Activated CD8-positive, alpha-beta memory T cell treated with anti-CD3 and anti-CD28 coated beads for 36 hours (primary cell): Measurements from ENCODE around the gene CORO7. TPM values are rescaled to one million over a fixed set of nuclear protein-coding genes. Genes with fewer than 3 reads are reported as not detected.

ENCODE experiments used
- CTCF ChIA-PET: fragments of 350-600 bp; sonication (Branson Sonifier 250); formaldehyde crosslinking; loops from one replicate; lab custom pipeline; 2021; ENCODE audit warnings: antibody characterized with exemption; lab: Charles Lee
- POLR2A ChIA-PET: fragments of 350-600 bp; sonication (Branson Sonifier 250); formaldehyde crosslinking; loops from one replicate; lab custom pipeline; 2021; ENCODE audit warnings: antibody characterized with exemption; lab: Charles Lee
- total RNA-seq, 2 experiments: library from RNA; stranded (reverse); gene quantifications; one replicate each; pipeline ENCODE4 v1.2.3, GENCODE V29; 2021

Gene CORO7
- total RNA-seq, 2 experiments from 2014 or later = 80.2 to 86.3 TPM

GRCh38 chr16:4325253-4325758 is 91.1 kb downstream of the CORO7 start:
- ChIA-PET POLR2A (no interaction called here), CTCF (interaction anchor here (1.8 to 1.9 kb wide), 2 partner anchors 9 to 36 kb away, joined by 4 to 8 read pairs; no protein-coding TSS in a partner anchor)

- ChIA-PET CTCF (interaction anchor here (0.7 to 1.9 kb wide), 4 partner anchors 10 to 69 kb away, joined by 3 to 8 read pairs (median 4); no protein-coding TSS in a partner anchor), POLR2A (no interaction called here)
Measured at GRCh38 chr16:4324492-4325252, 91.7 kb downstream of the CORO7 start.

- ChIA-PET CTCF (interaction anchor here (0.7 to 1.8 kb wide), 3 partner anchors 10 to 68 kb away, joined by 3 to 4 read pairs (median 3); no protein-coding TSS in a partner anchor), POLR2A (no interaction called here)
Measured at GRCh38 chr16:4323845-4324488, 92.4 kb downstream of the CORO7 start.

GRCh38 chr16:4323071-4323844 is 93.1 kb downstream of the CORO7 start:
- POLR2A ChIA-PET = no interaction called here
- CTCF ChIA-PET = interaction anchor here (1.8 kb wide), 1 partner anchor 11 kb away, joined by 4 read pairs; no protein-coding TSS in a partner anchor

GRCh38 chr16:4322121-4323052 is 94.0 kb downstream of the CORO7 start:
- ChIA-PET CTCF (interaction anchor here (0.9 to 1.7 kb wide), 3 partner anchors 8 to 342 kb away, joined by 3 to 4 read pairs (median 3); no protein-coding TSS in a partner anchor), POLR2A (no interaction called here)

- ChIA-PET POLR2A (no interaction called here), CTCF (interaction anchor here (0.9 to 1.7 kb wide), 4 partner anchors 9 to 343 kb away, joined by 3 to 4 read pairs (median 4); no protein-coding TSS in a partner anchor)
Measured at GRCh38 chr16:4321286-4322120, 94.9 kb downstream of the CORO7 start.

GRCh38 chr16:4320571-4321137 is 95.7 kb downstream of the CORO7 start:
- CTCF ChIA-PET = interaction anchor here (1.1 to 1.7 kb wide), 2 partner anchors 10 to 11 kb away, joined by 4 read pairs; no protein-coding TSS in a partner anchor
- POLR2A ChIA-PET = no interaction called here

GRCh38 chr16:4319454-4320421 is 96.7 kb downstream of the CORO7 start:
- POLR2A ChIA-PET = no interaction called here

GRCh38 chr16:4318967-4319366 is 97.4 kb downstream of the CORO7 start:
- ChIA-PET CTCF (interaction anchor here (1.1 kb wide), 1 partner anchor 8 kb away, joined by 3 read pairs; no protein-coding TSS in a partner anchor), POLR2A (no interaction called here)

More at GRCh38 chr16:4319454-4320421, 96.7 kb downstream of the CORO7 start:
- CTCF ChIA-PET = no interaction called here

- CTCF ChIA-PET = interaction anchor here (1.1 to 1.4 kb wide), 2 partner anchors 8 to 9 kb away, joined by 3 to 5 read pairs; no protein-coding TSS in a partner anchor
- POLR2A ChIA-PET = no interaction called here
Measured at GRCh38 chr16:4318451-4318910, 97.9 kb downstream of the CORO7 start.

- CTCF ChIA-PET = interaction anchor here (1.1 to 2.2 kb wide), 4 partner anchors 8 to 13 kb away, joined by 3 to 9 read pairs (median 7); no protein-coding TSS in a partner anchor
- POLR2A ChIA-PET = interaction anchor here (0.6 to 1.1 kb wide), 2 partner anchors 9 to 238 kb away, joined by 3 to 4 read pairs; no protein-coding TSS in a partner anchor
Measured at GRCh38 chr16:4317532-4318450, 98.6 kb downstream of the CORO7 start.

- ChIA-PET POLR2A (interaction anchor here (0.6 to 1.1 kb wide), 2 partner anchors 9 to 237 kb away, joined by 3 to 4 read pairs; no protein-coding TSS in a partner anchor), CTCF (interaction anchor here (0.7 to 2.2 kb wide), 4 partner anchors 7 to 65 kb away, joined by 3 to 9 read pairs (median 7); no protein-coding TSS in a partner anchor)
Measured at GRCh38 chr16:4316864-4317531, 99.4 kb downstream of the CORO7 start.

GRCh38 chr16:4316108-4316863 is 100.1 kb downstream of the CORO7 start:
- POLR2A ChIA-PET = no interaction called here
- CTCF ChIA-PET = interaction anchor here (0.7 to 2.2 kb wide), 3 partner anchors 9 to 65 kb away, joined by 3 to 9 read pairs (median 3); no protein-coding TSS in a partner anchor
